NCI-H187 (cell line): ENCODE results near the gene MUC5AC.

Experiments used
- DNase-seq, 2 experiments: peaks; one replicate each; lab custom pipeline; 2025; lab: John Stamatoyannopoulos, UW

Gene MUC5AC

DNA sequence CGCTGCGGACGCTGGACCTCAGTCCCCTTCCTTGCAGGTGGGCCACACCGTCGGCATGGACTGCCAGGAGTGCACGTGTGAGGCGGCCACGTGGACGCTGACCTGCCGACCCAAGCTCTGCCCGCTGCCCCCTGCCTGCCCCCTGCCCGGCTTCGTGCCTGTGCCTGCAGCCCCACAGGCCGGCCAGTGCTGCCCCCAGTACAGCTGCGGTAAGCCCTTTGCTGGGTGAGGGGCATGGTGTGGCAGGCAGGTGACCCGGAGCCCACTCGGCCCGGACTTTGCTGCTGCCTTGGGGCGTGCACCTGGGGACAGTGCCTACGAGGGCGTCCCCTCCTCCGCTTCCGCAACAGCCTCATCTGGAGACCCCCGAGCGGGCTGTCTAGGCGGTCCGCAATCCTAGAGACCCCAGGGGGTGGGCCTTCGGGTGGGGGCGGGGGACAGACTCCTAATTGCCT lies 39.7 kb downstream of the MUC5AC start:
- DNase-seq: no peak

GRCh38 chr11:1197886-1198560 lies 40.3 kb downstream of the MUC5AC start:
- no peak for DNase-seq

DNA sequence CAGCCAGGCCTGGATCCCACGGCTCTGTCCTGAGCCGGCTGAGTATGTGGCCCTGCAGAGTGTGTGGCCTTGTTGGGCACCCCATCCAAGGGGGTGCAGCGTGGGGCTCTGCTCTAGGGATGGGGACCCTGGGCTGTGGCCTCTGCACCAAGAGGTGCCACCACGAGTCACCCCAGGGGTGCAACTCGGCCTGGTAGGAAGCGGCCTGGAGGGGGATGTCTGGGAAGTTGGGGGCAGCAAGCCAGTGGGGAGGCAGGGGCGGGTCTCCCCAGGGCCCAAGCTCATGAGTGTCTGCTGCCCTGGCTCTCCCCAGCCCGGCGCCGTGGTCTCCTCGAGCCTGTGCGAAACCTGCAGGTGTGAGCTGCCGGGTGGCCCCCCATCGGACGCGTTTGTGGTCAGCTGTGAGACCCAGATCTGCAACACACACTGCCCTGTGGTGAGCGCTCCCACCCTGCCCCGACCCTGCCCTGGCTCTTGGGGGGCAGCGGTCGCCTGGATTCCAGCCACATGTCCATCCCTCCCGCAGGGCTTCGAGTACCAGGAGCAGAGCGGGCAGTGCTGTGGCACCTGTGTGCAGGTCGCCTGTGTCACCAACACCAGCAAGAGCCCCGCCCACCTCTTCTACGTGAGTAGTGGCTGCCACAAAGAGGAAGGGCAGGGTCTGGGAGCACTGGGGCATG lies 40.9 kb downstream of the MUC5AC start:
- DNase-seq: no peak

DNA sequence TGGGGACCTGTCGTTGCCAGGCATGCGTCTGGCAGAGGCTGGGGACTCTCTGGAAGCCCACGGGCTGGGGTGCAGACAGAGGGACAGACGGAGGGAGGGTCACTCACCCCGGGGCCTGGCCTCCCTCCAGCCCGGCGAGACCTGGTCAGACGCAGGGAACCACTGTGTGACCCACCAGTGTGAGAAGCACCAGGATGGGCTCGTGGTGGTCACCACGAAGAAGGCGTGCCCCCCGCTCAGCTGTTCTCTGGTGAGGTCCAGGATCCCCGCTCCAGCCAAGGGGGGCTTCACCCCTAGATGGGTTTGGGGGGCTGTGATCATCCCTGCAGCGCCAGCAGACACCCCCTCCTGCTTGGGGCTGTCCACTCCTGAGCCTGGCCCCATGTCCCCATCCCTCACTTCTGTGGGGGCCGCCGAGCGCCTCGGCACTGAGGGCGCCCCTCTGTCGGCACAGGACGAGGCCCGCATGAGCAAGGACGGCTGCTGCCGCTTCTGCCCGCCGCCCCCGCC lies 41.5 kb downstream of the MUC5AC start:
- no peak for DNase-seq

DNA sequence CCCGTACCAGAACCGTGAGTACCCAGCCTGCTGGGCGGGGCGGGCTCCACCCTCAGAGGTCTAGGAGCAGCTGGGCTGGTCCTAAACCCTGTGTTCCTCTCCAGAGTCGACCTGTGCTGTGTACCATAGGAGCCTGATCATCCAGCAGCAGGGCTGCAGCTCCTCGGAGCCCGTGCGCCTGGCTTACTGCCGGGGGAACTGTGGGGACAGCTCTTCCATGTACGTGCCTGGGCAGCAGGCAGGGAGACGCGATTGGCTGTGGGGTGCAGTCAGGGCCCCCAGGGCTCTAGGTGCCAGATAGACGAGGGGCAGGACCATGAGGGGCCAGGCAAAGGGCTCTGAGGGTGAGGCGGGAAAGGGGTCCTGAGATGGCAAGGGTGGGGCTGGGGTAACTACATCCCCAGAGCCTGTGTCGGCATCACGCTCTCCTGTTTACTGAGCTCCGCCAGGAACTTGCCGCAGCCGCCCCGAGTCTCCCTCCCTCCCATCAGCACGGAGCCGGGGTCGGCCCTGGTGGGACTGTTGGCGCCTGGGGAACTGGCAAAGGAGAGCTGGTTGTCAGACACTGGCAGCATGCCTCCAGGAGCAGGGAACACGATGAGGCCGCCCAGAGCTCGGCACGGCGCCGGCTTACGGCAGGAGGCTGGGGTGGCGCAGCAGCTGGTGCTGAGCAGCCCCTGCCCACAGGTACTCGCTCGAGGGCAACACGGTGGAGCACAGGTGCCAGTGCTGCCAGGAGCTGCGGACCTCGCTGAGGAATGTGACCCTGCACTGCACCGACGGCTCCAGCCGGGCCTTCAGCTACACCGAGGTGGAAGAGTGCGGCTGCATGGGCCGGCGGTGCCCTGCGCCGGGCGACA lies 42.2 kb downstream of the MUC5AC start:
- DNase-seq: no peak

DNA sequence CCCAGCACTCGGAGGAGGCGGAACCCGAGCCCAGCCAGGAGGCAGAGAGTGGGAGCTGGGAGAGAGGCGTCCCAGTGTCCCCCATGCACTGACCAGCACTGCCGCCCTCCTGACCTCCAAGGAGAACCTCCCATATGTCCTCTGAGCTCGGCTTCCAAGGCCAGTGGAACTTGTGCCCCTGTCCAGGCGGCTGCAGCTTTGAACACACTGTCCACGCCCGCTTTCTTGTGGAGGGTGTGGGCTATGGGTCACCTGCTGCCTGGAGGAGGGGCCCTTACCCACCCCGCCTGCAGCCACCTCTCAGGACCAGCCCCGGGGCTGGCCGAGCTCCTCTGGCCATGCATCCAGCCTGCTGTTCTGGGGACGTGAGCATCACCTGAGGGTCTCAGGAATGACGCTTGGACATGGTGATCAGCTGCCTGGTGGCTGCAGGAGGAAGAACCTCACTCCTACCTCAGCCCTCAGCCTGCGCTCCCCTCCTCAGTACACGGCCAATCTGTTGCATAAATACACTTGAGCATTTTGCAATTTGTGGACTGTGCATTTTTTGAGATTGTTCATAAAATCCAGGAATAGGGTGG lies 42.9 kb downstream of the MUC5AC start:
- no peak for DNase-seq

DNA sequence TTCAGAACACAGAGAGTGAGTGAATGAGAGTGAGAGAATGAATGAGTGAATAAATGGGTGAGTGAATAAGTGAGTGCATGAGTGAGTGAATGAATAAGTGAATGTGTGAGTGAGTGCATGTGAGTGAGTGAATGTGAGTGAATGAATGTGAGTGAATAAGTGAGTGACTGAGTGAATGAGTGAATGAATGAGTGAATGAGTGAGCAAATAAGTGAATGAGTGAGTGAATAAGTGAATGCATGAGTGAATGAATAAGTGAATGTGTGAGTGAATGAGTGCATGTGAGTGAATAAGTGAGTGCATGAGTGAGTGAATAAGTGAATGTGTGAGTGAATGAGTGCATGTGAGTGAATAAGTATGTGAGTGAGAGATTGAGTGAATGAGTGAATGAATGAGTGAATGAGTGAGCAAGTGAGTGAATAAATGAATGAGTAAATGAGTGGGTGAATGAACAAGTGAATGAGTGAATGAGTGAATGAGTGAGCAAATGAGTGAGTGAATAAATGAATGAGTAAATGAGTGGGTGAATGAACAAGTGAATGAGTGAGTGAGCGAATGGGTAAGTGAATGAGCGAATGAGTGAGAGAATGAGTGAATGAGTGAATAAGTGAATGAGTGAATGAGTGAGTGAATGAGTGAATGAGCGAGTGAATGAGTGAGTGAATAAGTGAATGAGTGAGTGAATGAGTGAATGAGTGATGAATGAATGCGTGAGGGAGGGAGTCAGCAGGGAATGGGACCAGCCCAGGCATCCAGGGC lies 43.8 kb downstream of the MUC5AC start:
- DNase-seq: no peak

DNA sequence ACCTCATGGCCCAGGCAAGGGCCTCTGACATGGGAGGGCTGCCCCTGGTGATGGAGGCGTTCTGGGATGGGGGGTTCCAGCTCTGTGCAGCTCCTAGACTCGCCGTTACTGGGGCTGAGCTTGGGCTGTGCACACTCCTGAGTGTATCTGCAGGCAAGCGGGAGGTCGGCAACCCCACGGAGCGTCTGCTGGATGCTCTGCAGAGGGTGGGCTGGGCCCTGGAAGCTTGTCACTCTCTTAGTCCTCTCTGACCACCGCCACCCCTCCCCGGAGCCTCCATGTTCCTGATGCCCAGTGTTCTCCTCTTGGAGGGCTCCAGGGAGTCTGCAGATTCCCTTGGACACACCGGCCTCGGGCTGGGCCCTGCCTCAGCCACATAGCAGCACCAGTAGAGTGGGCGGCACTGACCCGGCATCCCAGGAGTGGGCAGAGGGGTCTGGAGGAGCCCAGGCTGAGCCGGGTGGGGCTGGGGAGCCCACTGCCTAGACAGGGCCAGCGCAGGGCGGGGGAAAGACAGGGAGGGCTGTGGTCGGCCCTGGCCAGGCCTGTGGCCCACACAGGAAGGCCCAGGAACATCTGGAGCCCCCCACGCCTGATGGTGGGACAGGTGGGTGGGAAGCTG lies 44.5 kb downstream of the MUC5AC start:
- no peak for DNase-seq

- peak; percentile 16 to 41 for DNase-seq
These were observed 45.2 kb downstream of the MUC5AC start for GRCh38 chr11:1202776-1203504.

DNA sequence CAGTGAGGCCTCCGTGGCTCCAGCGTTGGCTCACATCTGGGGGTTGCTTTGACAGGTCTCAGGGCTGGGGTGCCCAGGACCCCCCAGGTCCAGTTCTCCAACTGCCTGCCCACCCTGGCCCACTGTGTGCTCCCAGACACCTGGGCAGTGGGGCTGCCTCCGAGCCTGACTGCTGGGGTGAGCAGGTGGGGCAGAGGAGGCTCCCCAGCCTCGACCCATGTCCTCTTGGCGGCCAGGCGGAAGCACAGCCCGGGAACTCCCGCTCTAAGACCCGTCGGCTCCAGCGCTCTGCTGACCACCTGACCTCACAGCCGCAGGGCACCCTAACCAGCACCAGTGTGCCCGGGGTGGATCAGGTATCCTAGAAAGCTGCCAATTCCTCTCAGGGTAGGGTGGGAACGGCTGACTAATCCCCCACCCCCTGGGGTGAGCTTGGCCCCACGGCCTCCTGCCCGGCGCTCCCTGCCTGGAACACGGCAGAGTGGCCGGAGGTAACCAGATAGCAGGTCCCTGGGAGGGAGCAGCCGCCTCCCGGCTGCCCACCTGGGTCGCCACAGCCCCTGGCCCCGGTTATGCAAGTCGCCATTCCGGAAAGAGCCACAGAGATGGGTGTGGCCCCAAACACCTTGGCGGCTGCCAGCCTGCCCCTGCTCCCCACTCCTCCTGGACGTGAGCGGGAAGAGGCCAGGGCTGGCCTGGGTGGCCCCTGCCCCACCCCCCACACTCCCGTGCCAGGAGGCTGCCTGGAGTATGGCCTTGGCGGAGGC lies 45.9 kb downstream of the MUC5AC start:
- DNase-seq: no peak

GRCh38 chr11:1204381-1205101 lies 46.8 kb downstream of the MUC5AC start:
- DNase-seq: no peak

DNA sequence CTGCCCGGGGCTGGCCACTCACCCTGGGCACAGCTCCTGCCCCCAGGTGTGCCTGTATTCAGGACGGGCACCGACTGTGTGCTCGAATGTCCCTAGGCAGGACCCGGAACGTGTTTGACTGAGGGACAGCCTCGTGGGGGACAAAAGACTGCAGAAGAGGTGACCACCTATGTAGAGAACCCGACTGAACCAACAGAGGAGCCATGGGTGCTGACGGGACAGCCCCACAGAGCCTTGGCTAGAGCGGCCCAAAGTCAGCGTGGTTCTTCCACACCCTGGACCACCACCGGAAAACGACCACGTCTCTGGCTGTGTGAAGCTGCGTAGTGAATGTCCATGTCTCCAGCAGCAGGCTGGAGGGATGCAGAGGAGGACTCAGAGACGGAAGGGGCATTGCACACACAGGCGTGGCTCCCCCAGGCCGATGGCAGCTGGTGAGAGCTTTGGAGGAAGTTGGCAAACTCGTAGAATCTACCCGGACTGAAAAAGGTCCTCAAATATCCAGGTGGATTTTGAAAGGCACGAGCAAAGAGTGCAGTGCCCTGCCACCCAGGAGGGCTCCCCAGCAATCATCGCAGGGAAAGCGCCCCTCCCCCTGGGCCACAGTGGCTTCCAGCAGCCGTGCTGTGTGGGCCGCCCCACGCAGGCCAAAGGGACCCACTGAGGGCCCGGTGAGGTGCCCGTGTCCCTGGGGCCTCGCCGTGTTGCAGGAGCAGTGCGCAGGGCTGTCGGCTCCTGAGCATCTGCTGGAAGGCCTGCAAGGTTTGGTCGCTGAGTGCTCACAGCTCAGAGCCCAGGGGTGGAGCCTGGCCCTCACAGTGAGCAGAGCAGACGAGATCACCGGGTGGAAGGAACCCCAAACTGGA lies 47.6 kb downstream of the MUC5AC start:
- DNase-seq: no peak

GRCh38 chr11:1205987-1206331 lies 48.2 kb downstream of the MUC5AC start:
- DNase-seq: no peak

GRCh38 chr11:1206391-1207271 lies 48.9 kb downstream of the MUC5AC start:
- no peak for DNase-seq

DNA sequence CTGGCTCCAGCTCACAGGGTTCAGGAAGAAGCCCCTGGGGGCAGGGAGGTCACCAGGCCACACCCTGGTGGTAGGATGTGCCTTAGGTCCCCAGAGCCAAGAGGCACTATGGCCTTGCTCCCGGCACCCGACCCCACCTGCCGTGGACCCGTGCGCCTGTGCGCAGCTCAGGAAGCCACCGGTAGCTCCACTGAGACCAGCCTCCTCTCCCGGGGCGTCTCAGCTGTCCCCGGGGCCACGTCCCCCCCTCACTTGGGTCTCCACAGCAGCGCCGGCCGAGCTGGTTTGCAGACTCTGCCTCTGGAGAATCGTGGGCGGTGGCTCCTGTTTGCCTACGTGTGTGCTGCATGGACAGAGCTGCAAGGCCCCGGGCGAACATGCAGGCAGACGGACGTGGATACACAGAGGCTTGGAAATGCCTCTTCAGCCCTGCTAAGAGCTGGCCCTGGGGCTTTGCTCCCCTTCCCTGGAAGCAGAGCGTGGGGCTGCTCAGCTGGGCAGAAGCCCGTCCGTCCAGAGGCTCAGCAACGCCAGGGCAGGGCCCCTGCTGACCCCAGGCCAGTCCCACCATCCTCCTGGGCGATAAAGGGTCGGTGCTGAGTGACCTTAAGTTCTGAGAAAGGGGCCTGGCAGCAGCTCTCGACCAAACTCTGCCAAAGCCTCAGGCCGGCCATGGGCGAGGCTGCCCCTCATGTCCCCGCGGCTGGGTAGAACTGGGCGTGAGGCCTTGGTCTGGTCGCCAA lies 49.8 kb downstream of the MUC5AC start:
- DNase-seq: no peak

- DNase-seq: no peak
These were observed 50.3 kb downstream of the MUC5AC start for GRCh38 chr11:1208144-1208393.
